NT2/D1 (cell line): ENCODE measurements around the gene SMAD9.

Source experiments
- YY1 ChIP-seq: IDR thresholded peaks from 2 replicates; pipeline ENCODE4 v1.6.1; 2011; ENCODE audit not compliant: insufficient read length, insufficient read depth
- ZNF274 ChIP-seq: IDR thresholded peaks from 2 replicates; pipeline ENCODE4 v1.6.1; 2011; ENCODE audit warnings: mild to moderate bottlenecking, low read depth, low read length

- TF ChIP-seq ZNF274 = no peak
- no peak for TF ChIP-seq YY1
Measured at GRCh38 chr13:36966404-36966803, 46.4 kb upstream of the SMAD9 start.
